IPS-NIHi11 (cell line): ENCODE data around the gene TREH.
"Not testable (repeated sequence)": the region's sequence is repeated elsewhere in the genome, so short reads cannot be mapped to it uniquely, and the experiment has no call there.

Experiments used
- DNase-seq: peaks from one replicate; pipeline ENCODE4 v3.0.0; 2012; ENCODE audit warnings: mixed read lengths, low spot score

The TREH gene

GRCh38 chr11:118628432-118628831 is 51.0 kb downstream of the TREH start:
- no peak for DNase-seq

DNA sequence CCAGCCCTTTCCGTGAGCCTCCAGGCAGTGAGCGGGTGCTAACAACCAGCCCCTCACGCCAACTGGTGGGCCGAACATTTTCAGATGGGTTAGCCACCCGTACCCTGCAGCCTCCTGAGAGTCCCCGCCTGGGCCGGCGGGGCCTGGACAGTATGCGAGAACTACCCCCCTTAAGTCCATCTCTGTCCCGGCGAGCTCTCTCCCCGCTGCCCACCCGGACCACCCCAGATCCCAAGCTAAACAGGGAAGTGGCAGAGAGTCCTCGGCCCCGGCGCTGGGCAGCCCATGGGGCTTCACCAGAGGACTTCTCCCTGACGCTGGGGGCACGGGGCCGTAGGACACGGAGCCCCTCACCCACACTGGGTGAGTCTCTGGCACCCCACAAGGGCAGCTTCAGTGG is 51.4 kb downstream of the TREH start:
- DNase-seq = no peak

DNA sequence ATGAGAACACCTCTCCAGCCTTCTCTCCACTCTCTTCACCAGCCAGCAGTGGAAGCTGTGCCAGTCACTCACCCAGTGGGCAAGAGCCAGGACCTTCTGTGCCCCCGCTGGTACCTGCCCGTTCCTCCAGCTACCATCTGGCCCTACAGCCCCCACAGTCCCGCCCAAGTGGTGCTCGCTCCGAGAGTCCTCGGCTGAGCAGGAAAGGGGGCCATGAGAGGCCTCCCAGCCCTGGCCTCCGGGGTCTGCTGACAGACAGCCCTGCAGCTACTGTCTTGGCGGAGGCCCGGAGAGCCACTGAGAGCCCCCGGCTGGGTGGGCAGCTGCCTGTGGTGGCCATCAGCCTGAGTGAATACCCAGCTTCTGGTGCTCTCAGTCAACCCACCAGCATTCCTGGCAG is 51.9 kb downstream of the TREH start:
- no peak for DNase-seq

DNA sequence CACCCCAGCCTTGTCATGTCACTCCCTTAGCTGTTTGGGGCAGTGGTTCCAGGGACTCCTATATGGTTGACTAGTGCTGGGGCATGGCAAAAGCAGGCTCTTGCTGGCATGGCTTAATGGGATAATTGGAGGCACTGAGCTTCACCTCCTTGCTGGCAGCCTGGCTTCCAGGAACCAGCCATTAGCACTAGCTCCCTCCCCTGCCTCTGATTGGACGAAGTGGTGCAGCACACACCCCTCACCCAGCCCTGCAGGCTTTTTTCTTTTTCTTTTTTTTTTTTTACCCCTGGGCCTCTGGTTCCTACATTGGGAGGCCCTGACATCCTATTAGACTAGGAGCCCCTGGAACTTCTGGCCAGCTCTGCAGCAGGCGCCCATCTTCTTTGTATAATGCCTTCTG is 53.5 kb downstream of the TREH start:
- DNase-seq = peak; percentile 69

GRCh38 chr11:118625036-118625690 is 54.3 kb downstream of the TREH start:
- DNase-seq = no peak

DNA sequence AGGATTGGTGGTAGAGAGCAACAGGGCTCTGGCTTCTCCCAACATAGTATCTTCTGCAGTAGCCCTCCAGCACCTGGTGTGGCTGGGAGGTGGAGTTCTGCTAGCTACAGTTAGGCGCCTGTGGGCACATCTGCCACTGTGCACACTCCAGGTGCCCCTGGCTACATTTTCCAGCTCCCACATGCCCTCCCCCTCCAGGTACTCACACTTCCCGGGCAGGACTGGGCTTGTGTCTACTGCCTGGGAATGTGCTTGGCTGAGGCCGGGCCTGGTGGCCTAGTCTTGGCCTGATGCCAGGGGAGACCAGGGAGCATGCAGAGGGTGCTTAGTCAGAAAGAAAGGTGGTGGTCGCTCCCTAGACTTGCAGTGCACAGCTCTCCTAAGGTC is 56.2 kb downstream of the TREH start:
- no peak for DNase-seq

- DNase-seq = no peak
Observed at GRCh38 chr11:118622376-118623268, 56.8 kb downstream of the TREH start.

DNA sequence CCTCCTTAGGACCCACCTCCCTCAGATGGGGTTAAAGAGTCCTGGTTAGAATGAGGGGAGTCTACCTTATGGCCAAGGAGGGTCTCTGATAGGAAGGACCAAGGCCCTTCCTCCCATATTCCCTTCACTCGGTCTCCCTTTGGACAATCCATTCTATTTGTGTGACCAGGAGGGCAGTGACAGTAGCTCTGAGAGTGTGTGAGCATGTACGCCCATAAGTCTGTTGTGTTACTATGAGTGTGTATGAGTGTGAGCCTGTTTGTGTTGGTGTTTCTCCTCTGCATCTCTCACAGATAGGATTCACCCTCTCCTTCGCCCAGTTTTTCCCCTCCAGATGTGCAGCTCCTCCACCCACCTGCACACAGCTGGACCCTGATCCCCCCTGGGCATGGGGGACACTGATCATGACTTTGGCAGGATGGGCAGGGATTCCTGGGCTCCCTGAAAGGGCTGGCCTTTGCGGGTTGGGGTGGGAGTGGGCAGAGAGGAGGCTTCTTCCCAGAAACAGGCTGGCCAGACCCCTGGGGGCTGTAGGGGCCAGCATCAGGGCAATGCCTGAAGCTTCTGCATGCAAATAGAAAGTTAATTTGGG is 57.6 kb downstream of the TREH start:
- no peak for DNase-seq

DNA sequence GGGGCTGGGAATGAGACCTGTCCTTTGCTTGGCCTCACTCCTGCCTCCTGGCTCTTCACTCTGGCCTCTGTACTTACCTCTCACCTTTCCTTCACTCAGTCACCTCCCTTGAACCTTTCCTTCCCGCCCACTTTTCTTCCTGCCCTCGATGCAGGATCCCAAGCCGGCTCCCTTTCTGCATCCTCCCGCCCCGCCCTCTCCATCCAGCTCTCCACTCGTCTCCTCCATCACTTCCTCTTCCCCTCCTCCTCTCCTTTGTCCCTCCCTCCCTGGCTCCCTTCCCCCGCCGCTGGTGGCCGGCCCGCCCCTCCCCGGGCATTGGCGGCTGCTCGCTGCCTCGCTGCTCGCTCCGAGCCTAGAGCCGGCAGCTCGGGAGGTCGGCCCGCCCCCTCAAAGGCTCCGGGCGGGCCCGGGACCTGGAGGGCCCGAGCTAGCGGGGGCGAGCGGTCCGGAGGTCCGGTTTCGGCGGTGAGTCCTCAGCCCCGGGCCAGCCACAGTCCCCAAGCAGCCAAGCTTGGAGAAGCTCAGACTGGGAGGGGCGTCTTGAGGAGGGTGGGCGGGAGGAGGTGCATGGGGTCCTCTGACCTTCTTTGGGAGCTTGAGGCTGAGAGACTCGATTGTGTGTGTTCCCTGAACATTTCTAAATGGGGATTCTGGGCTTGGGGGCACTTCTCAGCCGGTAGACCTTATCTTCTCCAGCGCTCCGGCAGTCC is 58.2 kb downstream of the TREH start:
- peak; percentile 89 for DNase-seq

DNA sequence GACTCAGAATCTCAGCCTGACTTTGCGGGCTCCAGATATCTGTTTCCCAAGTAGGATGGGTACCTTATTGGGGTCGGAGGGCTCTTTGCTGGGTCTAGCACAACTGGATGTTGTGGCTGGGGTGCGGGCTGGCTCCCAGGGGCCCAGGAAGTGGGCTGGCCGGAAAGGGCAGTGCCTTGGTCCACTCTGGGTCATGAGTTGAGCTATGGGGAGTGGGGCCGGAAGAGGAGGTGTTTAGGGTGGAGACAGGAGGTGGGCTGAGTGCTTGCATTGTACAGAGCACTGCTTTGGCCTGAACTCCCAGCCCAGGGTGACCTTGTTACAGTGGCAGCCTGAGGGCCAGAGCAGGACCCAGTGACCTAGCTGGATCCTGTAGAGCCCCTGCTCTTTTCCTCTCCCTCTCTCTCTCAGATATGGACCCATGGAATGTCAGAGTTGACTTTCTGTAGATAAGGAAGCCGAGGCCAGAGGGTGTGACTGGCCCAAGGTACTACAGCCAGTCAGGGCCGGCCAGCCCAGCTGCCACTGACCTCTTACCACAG is 58.9 kb downstream of the TREH start:
- no peak for DNase-seq

DNA sequence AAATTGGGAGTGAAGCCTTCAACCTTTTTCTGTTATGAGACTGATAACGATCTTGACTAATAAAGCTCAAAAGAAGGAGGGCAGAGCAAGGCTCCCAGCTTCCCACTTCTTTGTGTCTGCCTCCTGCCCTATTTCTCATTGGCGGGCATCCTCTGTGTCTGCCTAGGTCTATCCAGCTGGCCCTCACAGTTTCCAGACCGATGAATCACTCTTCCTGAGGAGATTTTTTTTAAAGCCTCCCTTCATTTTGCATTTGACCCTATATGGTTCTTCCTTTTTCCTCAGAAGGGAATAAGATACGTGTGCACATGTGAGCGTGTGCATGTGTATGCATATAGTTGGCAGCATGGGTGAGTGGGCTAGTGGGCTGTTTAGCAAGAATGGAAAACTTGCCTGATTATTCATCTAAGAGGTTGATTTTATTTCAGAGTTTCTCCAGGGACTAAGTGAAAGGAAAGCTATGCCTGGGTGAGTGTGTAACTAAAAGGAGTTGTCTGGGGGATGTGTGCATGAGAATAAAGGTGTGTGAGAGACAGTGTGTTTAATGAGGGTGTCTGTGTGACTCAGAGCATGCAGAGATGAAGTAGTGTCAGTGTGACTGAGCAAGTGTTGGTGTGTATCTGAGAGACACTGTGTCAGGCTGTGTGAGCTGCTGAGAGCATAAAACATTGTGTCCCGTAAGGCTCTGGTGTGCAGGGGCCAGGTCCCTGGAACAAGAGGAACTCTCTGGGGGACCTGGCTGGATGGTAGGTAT is 59.8 kb downstream of the TREH start:
- DNase-seq = no peak

DNA sequence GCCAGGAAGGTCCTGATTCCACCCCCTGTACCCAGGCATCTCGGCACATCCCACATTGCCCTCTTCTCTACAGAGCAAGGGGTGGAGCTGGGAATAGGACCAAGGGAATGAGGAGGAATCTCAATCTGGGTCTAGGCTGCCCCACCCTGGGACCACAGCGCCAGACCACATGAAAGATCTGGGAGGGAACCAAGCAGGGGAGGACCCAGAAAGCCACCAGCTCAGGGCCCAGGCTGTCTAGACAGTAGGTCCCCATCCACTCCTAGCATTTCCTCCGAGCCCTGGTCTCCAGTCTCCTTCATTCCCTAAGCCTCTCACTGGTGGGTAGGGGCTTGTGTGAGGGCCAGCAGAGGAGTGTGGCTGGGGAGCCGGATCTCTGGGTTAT is 60.5 kb downstream of the TREH start:
- DNase-seq = no peak

DNA sequence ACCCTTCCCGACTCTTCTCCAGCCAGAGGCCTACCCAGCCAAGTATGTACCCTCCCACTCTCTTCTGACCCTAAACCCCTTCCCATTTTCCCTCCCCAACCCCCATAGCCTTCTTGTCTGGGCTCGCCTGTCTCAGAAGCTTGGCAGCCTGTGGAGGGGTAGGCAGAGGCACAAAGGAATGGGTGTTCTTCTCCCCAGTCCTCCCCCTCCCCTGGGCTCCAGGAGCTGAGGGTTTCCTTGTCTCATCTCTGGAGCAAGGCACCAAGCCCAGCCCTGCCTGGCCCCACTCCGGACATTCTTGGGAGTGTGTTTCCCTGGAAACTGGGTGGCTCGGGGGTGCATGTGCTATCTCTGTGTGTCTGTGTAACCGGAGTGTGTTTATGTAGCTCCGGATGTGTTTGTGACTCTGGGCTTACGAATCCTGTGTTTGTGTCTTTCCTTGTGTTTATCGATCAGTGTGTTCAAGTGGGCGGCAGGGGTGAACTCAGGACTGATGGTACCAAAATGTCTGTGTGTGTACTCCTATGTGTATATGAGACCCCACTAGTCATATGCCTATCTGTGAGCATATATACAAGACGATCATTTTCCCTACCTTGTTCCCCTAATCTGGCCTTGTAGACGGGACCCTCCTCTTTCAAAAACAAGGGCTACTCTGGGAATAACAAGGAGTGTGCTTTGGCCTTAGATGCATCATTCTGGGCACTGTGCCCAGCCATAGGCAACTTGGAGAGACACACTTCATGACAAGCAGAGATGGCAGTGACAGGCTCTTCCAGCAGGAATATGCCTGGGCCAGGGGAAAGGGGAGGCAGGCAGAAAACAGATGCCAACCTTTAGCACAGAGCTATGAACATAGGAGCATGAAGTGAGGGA is 61.1 kb downstream of the TREH start:
- no peak for DNase-seq

DNA sequence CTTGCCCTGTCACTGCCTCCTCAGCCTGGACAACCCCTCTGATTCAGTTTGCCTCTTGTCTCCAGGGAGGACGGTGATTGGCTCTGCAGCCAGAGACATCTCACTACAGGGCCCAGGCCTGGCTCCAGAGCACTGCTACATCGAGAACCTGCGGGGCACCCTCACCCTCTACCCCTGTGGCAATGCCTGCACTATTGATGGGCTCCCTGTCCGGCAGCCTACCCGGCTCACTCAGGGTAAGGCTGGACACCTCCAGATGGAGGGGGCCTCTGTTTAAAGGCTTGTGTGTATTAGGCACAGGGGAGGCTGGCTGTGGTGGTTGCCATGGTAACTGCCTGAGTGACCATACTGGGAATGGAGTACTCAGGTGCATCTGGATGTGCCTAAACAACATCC is 63.5 kb downstream of the TREH start:
- no peak for DNase-seq

DNA sequence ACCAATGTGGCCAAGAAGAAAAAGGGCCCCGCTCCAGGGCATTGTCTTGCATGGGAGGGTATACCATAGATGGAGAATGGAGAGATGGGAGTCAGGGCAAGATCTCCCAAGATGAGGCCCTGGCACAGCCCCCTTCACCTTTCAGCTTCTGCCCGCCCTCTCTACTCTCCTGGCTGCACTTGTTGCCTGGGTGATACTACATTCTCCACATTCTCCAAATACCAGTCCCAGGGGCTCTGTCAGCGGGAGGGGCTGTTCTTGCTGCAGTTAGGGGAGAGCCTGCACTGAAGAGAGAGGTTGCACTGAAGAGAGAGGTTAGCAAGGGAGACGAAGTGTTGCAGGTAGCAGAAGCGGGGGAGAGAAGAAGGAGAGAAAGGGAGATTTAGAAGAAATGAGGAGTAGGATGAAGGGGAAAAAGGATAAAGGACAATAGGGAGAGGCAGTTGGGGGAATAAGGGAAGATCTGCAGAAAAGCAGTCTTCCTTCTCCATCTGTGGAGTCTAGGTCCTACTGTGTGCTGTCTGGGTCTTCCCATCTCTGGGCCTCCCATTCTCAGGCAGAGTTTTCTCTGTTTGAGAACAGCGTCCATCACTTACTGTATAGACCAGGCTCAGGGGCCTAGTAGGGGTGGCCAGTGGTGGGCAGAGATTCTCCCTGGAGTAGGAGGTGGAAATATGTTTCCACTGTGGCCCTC is 64.0 kb downstream of the TREH start:
- DNase-seq = peak; percentile 67

GRCh38 chr11:118614511-118614910 is 64.9 kb downstream of the TREH start:
- no peak for DNase-seq

DNA sequence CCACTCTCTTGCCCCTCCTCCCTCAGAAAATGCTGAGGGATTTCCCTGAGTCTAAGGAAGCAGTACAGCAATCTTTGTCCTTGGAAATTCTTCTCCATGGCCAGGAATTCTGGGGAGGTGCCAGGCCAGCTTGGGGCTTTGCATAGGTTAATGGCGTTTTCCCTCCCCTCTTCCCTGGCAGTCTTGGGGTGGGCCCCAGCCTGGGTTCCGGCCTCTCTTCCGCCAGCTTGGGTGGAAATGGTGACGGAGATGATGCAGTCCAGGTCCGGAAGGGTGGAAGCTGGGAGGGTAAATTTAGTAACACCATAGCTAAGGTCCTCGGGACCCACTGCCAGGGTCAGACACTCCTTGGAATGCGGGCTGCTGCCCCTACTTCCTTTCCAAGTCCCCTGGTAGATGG is 67.1 kb downstream of the TREH start:
- DNase-seq = no peak

- not testable (repeated sequence) for DNase-seq
Observed at GRCh38 chr11:118611433-118611795, 68.0 kb downstream of the TREH start.

DNA sequence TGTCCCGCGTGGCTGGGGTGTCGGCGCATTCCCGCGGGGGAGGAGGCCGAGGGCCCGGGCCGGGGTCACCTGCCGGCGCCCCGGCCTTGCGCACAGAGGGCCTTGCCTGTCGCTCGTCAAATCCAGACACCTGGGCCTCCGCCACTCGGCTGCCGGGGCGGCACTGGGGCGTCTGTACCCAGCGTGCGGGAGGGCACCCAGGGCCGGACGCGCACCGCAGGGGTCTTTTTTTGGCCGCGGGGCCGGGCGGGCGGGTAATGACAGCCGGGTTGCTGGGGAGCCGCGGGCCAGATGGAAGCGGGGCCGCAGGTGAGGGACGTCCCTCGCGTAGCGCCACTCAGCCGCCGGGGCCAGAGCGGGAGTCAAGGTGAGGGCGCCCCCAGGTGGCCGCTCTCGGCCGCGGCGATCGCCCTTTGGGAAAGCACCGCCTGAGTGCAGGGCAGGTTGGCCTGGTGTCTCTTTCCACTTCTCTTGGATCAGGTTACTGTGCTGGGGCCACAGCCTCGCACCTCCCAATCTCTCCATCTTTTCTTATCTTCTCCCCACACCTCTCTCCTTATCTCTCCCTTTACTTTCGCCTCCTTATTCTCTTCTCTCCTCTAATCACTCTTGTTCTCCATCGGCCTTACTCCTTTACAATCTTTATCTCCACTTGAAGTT is 68.5 kb downstream of the TREH start:
- DNase-seq = peak; percentile 82
